Adrenal gland (tissue), 5 donors: ENCODE measurements around the gene ZMAT5.

Source experiments
- POLR2A ChIP-seq, 2 donors: fragments of 450-650 bp; IDR thresholded peaks; one replicate each; pipeline ENCODE4 v1.6.1; 2017; ENCODE audit warnings: antibody characterized with exemption in 2 of 2, mild to moderate bottlenecking in 2 of 2, moderate library complexity in 1 of 2
- TF ChIP-seq, protein P1 (sequence below), 6 experiments: fragments of 450-650 bp in 4 of 6; fragments of 200-600 bp in 2 of 6; sonication (generic) in 1 of 6; IDR thresholded peaks; 1 replicate in 5 of 6; 2 replicates in 1 of 6; pipeline versions ENCODE4 v1.5.1 to v1.8.0; 2016 to 2021; ENCODE audit warnings: antibody characterized with exemption in 6 of 6, mild to moderate bottlenecking in 2 of 6, moderate library complexity in 1 of 6
- donor health status: DM: no; HTN: no; CAD: no.

- TF ChIP-seq POLR2A (IDR thresholded peaks at IDR 0.05) = no peak
- TF ChIP-seq, protein P1, sequence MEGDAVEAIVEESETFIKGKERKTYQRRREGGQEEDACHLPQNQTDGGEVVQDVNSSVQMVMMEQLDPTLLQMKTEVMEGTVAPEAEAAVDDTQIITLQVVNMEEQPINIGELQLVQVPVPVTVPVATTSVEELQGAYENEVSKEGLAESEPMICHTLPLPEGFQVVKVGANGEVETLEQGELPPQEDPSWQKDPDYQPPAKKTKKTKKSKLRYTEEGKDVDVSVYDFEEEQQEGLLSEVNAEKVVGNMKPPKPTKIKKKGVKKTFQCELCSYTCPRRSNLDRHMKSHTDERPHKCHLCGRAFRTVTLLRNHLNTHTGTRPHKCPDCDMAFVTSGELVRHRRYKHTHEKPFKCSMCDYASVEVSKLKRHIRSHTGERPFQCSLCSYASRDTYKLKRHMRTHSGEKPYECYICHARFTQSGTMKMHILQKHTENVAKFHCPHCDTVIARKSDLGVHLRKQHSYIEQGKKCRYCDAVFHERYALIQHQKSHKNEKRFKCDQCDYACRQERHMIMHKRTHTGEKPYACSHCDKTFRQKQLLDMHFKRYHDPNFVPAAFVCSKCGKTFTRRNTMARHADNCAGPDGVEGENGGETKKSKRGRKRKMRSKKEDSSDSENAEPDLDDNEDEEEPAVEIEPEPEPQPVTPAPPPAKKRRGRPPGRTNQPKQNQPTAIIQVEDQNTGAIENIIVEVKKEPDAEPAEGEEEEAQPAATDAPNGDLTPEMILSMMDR (IDR thresholded peaks at IDR 0.05) = no peak
Measured at GRCh38 chr22:29810216-29810615, 43.4 kb upstream of the ZMAT5 start.
